ENCODE data around the gene CASP5.

GRCh38 chr11:105004021-105004420 lies 18.9 kb downstream of the CASP5 start:
- TF ChIP-seq POLR2A (IDR thresholded peaks at IDR 0.05; ENCODE audit: low read length), result no peak
- no peak for TF ChIP-seq GATA1 (IDR thresholded peaks at IDR 0.05; ENCODE audit: low read depth, low read length)

All from erythroblast (primary cell).